OCI-LY3 (cell line): ENCODE measurements around the gene CXCR5.

Experiments used
- H2AFZ ChIP-seq: fragments of 200-600, 300-600 bp; shearing (Covaris generic); 2 replicates; pipeline ENCODE4 v1.6.0; 2014; ENCODE audit warnings: antibody characterized with exemption, low read depth, low read length
- H3K27ac ChIP-seq: fragments of 200-600, 300-600 bp; sonication (generic); 2 replicates; pipeline ENCODE4 v1.5.1; 2014; ENCODE audit warnings: mild to moderate bottlenecking, low read length, moderate library complexity, mixed read lengths
- H3K27me3 ChIP-seq: fragments of 200-600, 300-600 bp; sonication (generic); 2 replicates; pipeline ENCODE4 v1.6.1; 2014; ENCODE audit warnings: low read depth, low read length, mixed read lengths
- H3K36me3 ChIP-seq: fragments of 200-600, 300-600 bp; sonication (generic); replicated peaks from 2 replicates; pipeline ENCODE3; 2014; ENCODE audit warnings: low read depth, low read length, mixed read lengths
- H3K4me1 ChIP-seq: fragments of 300-600, 200-600 bp; sonication (generic); 2 replicates; pipeline ENCODE4 v1.6.1; 2014; ENCODE audit warnings: low read length, mixed read lengths
- H3K4me2 ChIP-seq: fragments of 200-600, 300-600 bp; sonication (generic); 2 replicates; pipeline ENCODE4 v1.6.1; 2014; ENCODE audit warnings: low read length, mixed read lengths
- H3K4me3 ChIP-seq: fragments of 300-600, 200-600 bp; sonication (generic); 2 replicates; pipeline ENCODE4 v1.5.1; 2014; ENCODE audit warnings: antibody characterized with exemption, mild to moderate bottlenecking, low read length, moderate library complexity
- H3K79me2 ChIP-seq: fragments of 300-600, 200-600 bp; shearing (Covaris generic); 2 replicates; pipeline ENCODE4 v1.6.1; 2014; ENCODE audit warnings: mild to moderate bottlenecking, low read length, mixed read lengths
- H3K9ac ChIP-seq: fragments of 300-600, 200-600 bp; shearing (Covaris generic); 2 replicates; pipeline ENCODE4 v1.6.0; 2014; ENCODE audit warnings: mild to moderate bottlenecking, low read length, moderate library complexity
- H3K9me3 ChIP-seq: fragments of 200-600, 300-600 bp; shearing (Covaris generic); 2 replicates; pipeline ENCODE4 v1.6.1; 2014; ENCODE audit warnings: low read length, mixed read lengths; ENCODE audit not compliant: insufficient read depth
- H4K20me1 ChIP-seq: fragments of 200-600, 300-600 bp; sonication (generic); 2 replicates; pipeline ENCODE4 v1.6.1; 2016; ENCODE audit warnings: low read length, mixed read lengths; ENCODE audit not compliant: insufficient read depth
- CTCF ChIP-seq: fragments of 200-600, 300-600 bp; sonication (generic); IDR thresholded peaks from 2 replicates; pipeline ENCODE4 v1.5.1; 2014; ENCODE audit warnings: antibody characterized with exemption, low read length, low read depth
- EZH2phosphoT487 ChIP-seq: fragments of 200-600 bp; shearing (Covaris generic); IDR thresholded peaks from 2 replicates; pipeline ENCODE4 v1.6.1; 2018; ENCODE audit warnings: antibody characterized with exemption, mixed run types, low read depth

Gene CXCR5

GRCh38 chr11:118922745-118923627 is 39.3 kb downstream of the CXCR5 start:
- H3K4me1 ChIP-seq: peaks cover 29% of the 10 kb centered on the region
- peak overlapping the region; percentile 99 for H3K4me3 ChIP-seq
- H3K9ac ChIP-seq: no peak overlapping the region
- H3K27me3 ChIP-seq: no peaks in the 10 kb centered on the region
- no peak overlapping the region for H3K27ac ChIP-seq
- H3K79me2 ChIP-seq: peaks cover 32% of the 10 kb centered on the region
- H3K4me2 ChIP-seq: peak overlapping the region; percentile 88
- no peak for TF ChIP-seq EZH2phosphoT487
- no peak for TF ChIP-seq CTCF
- no peaks in the 10 kb centered on the region for H3K36me3 ChIP-seq
- no peak overlapping the region for H2AFZ ChIP-seq
- H3K9me3 ChIP-seq: no peaks in the 10 kb centered on the region
- H4K20me1 ChIP-seq: peaks cover 9% of the 10 kb centered on the region; the same call in 1 of the 2 replicates

- TF ChIP-seq CTCF (no peak), EZH2phosphoT487 (no peak)
- peaks cover 9% of the 10 kb centered on the region; the same call in 1 of the 2 replicates for H4K20me1 ChIP-seq
- H2AFZ ChIP-seq: no peak overlapping the region
- H3K4me3 ChIP-seq: peak overlapping the region; percentile 99
- peak overlapping the region; percentile 95 for H3K9ac ChIP-seq
- H3K4me1 ChIP-seq: peaks cover 29% of the 10 kb centered on the region
- H3K4me2 ChIP-seq: peak overlapping the region; percentile 88
- no peaks in the 10 kb centered on the region for H3K27me3 ChIP-seq
- H3K9me3 ChIP-seq: no peaks in the 10 kb centered on the region
- no peaks in the 10 kb centered on the region for H3K36me3 ChIP-seq
- H3K79me2 ChIP-seq: peaks cover 32% of the 10 kb centered on the region
- H3K27ac ChIP-seq: 0 out of 2 replicates have a peak overlapping the region, but pooled peaks have one; percentile 7
Measured at GRCh38 chr11:118923721-118924587, 40.3 kb downstream of the CXCR5 start.

DNA sequence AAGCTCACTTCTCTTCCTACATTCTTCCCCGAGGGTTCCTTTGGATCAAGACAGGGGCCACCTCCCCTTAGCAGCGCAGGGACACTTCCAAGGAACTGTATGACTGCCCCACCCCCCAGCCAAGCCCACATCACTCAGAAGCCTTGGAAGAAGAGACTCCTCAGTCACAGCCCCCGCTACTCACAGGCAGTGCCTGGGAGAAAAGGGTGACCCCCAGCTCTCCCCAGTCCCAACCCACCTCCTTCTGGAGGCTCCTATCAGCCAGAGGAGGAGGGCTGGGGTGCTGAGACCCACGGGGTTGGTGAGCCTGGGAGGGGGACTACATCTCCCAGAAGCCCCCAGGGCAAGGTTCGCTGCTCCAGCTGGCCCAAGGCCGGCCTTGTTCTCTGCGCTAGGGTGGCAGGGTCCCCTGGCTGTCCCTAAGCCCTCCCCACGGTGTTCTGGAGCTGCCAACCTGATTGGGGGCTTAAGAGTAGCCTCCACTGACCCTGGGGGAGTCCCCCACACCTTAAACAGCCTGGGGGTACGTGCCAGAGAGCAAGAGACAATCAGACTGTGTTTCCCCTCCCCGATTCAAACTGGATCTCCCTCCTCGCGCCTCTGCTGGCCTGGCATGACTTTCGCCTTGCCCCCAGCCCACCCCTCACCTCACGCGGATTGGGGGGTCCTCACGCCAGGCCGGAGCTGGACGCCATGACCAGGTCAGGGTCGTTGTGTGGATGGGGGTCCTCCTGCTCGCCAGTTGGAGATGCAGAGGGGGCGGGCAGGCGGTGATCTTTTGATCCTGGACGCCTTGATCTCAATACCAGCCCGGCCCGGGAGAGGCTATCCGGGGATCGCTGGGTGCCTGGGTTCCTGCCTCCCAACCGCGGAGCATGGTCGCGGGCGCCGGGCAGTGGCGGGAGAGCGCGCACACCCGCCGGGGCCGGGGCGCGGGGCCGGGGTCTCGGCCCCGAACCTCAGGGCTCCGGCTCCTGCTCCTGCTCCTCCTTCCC is 41.2 kb downstream of the CXCR5 start:
- Histone ChIP-seq H3K4me3 (peak overlapping the region; percentile 99), H3K4me1 (peaks cover 29% of the 10 kb centered on the region), H3K9ac (peak overlapping the region; percentile 95), H3K79me2 (peaks cover 32% of the 10 kb centered on the region), H3K27me3 (no peaks in the 10 kb centered on the region), H3K9me3 (no peaks in the 10 kb centered on the region), H3K36me3 (no peaks in the 10 kb centered on the region), H2AFZ (no peak overlapping the region), H3K4me2 (peak overlapping the region; percentile 88), H4K20me1 (peaks cover 9% of the 10 kb centered on the region; the same call in 1 of the 2 replicates), H3K27ac (peak overlapping the region; percentile 93)
- no peak for TF ChIP-seq CTCF
- no peak for TF ChIP-seq EZH2phosphoT487
